ENCODE measurements around the gene PGAP6.
"Not testable (repeated sequence)": the region's sequence is repeated elsewhere in the genome, so short reads cannot be mapped to it uniquely, and the experiment has no call there.

Gene PGAP6

DNA sequence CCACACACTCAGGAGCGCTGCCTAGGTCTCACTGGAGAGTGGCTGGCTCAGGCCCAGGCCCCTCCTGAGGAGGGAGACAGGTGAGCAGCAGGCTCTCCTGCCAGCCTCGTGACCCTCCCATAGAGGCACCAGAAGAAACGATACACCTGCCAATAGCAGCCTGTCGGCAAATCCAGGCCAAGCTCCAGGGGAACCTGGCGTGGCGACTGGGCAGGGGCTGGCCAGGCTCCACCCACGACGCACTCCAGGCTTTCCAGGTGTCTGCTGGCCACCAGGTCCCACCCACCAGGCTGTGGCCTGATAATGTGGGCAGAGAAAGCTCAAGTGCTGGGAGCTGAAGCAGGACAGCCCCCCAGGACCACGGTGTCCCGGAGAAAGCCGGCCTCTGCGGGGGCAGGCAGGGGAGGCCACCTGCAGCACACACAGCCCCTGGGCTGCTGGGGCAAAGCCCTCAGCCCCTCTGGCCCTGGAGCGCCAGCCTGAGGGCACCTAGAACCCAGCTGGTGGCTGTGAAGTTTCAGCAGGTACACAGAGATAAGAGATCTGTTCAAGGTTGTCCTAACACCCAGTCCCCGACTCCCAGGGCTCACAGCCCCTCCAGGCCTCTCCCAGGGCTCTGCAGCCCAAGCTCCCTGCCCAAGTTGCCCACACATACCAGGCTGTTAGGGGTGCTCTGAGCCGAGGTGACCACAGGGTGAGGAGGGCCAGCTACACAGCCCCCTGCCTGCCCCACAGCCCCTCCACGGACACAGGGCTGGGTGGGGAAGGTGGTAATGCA, 2.4 kb downstream of the PGAP6 start:
- peak; percentile 81 for DNase-seq

DNA sequence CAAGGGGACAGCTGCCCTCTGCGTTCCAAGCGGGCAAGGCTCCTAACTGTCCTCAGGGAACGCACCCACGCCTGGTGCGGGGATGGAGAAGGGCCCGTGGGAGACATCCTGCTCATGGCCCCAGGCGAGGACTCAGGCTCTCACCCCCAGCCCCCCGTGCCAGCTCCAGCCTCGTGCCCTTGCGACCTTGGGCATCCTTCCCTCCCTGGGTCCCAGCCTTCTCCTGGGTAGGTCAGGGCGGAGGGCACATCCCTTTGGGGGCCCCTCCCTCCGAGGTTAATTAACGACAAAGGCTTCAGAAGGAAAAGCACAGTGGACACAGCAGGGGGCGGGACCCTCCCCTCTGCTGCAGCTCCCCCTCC, 3.0 kb downstream of the PGAP6 start:
- no peak for DNase-seq

DNA sequence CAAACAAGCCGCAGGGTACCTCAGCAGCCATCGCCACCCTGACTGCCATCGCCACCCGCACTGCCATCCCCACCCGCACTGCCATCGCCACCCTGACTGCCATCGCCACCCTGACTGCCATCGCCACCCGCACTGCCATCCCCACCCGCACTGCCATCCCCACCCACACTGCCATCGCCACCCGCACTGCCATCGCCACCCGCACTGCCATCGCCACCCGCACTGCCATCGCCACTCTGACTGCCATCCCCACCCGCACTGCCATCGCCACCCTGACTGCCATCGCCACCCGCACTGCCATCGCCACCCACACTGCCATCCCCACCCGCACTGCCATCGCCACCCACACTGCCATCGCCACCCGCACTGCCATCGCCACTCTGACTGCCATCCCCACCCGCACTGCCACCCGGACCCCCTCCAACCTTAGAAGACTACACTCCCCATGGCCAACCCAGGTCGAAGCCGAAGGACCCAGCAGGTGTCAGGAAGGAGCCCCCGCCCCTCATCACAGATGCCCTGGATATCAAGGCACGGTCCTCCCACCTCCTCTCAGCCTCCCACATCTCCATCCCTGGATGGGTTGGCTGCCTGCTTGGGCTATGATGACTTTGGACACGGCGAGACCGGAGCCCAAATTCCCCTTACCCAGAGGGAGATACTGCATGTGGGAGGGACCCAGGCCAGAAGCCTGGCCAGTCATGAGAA, 3.5 kb downstream of the PGAP6 start:
- not testable (repeated sequence) for DNase-seq

DNA sequence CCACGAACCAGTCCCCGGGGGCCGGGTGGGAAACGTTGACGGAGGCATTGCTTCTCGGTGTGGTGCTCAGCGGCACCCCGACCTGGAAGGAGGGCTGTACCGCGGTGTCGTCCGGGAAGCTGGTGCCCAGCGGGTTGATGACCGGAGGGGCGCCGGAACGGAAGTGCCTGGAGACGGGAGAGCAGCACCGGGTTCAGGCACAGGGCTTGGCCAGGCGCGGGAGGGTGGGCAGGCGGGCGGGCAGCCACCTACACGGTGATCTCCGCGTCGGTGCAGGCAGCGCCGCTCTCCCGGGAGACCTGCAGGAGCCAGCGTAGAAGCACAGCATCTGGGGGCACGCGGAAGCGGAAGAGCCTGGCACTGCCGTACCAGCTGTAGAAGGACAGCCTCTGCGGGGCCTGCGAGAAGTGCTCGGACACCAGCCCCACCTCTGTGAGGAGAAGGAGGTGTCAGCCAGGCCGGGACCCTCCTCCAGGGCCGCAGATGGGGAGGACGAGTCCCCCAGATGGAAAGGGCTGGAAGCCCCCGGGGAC, 4.3 kb downstream of the PGAP6 start:
- DNase-seq = no peak

DNA sequence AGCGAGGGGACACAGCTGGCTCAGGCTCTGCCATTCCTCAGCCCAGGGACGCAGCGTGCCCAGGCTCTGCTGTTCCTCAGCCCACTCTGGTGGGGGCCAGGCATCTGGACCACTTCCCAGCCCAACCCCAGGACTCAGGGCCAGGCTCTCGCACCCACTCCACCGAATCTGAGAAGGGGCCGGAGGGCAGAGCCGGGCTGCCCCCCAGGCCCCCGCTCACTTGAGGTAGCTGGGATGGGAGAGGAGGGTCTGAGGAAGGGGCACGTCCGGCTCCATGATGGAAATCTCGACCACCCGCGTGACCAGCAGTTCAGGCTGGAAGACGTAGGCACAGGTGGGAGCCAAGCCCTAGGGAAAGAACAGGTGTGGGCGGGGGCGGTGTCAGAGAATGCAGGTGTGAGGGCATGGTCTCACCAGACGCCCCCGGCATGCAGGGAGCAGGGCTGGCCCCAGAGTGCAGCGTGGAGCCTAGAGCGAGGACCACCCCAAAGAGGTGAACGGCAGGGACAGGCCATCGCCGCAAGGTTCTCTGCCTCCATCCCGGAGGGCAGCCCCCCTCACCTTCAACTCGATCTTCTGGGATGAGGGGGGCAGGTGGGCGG, 4.9 kb downstream of the PGAP6 start:
- DNase-seq = no peak

DNA sequence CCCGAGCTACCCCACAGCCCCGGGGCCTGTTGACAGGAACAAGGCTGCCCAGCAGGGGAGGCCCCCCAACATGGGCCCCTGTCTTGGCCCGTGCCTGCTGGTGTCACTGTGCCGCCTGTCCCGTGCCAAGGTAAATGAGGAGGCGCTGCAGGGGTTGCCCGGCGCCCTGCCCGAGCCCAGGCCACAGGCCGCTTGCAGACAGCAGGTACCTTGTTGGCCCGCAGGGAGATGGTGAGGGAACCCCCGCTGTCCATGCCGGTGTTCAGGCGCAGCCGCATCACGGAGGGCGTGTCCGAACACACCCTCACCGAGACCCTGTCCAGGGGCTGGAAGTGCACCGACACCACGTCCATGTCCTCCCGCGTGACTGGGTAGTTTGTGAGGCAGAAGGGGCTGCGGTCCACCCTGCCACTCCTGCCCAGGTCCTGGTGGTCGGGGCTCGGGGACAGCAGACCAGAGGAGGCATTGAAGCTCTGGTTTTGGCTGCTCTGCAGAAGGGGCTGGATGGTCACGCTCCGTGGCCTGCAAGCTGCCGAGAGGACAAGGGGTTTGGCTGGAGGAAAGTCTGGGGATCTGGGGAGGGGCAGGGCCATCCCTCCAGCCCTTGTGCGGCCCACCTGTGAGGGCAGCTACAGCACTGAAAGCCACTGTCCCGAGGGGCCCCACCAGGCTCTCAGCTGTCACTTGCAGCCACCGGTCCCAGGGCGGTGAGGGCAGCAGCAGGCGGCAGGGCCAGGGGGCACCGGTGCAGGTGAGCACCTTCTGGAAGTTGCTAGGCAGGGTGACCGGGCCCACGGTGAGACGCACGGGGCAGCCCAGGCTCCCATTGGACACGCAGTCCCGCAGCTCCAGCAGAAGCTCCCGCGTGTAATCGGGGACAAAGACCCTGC, 5.6 kb downstream of the PGAP6 start:
- no peak for DNase-seq

DNA sequence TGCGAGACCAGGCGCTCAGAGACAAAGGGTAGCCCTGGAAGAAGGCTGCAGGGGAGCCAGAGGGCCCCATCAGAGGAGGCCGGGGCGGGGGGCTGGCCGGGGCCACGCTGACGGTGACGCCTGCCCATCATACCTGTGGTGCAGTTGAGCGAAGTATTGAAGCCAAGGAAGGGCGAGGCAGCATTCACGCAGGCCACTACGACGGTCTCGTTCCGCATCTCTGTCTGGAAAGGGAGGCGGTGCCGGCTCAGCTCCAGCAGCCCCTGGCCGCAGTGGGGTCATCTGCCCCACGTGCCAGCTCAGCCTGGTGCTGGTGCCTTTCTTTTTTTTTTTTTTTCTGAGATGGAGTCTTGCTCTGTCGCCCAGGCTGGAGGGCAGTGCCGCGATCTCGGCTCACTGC, 6.6 kb downstream of the PGAP6 start:
- no peak for DNase-seq

DNA sequence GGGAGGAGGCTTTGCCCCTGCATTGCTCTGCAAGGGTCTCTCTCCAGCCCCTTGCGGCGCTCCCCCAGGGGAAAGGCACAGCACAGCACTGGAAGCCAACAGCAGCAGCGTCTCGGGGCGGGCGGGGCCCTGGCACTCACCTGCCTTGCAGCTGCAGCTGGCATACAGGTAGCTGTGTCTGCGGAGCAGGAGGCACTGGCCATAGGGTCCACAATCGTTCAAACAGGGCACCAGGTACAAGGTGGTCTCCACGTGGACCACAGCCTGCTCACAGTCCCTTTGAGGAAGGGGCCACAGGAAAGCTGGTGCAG, 7.2 kb downstream of the PGAP6 start:
- no peak for DNase-seq

DNA sequence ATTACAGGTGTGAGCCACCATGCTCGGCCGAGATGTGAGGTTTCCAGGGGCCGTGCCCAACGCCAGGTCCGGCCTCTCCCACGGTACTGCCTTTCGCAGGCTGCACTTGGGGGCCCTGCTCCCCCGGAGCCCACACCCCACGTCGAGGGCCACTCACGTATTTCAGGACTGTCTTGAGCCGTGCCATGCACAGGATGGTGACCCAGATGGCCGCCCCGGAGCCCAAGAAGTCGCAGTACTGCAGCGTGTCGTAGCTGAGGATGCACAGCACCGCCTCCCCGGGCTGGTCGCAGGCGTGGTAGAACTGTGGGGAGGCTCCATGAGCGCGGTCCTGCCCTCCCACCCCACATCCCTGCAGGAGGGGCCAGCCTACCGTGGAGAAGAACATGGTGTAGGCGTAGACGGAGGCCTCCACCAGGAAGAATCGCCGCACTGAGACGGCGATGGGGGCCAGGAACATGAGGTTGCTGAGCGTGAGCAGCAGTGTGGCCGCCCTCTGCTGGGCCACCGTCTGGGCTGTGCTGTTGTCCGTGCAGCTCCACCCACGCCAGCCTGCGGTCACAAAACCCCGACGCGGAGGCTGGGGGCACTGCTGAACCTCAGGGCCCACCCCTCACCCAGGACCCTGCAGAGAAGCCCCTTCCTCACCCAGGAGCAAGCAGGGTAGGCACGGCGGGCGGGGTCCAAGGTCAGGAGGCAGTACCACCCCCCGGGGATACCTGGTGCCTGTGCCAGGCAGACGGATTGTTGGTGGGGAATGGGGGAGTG, 7.7 kb downstream of the PGAP6 start:
- no peak for DNase-seq

DNA sequence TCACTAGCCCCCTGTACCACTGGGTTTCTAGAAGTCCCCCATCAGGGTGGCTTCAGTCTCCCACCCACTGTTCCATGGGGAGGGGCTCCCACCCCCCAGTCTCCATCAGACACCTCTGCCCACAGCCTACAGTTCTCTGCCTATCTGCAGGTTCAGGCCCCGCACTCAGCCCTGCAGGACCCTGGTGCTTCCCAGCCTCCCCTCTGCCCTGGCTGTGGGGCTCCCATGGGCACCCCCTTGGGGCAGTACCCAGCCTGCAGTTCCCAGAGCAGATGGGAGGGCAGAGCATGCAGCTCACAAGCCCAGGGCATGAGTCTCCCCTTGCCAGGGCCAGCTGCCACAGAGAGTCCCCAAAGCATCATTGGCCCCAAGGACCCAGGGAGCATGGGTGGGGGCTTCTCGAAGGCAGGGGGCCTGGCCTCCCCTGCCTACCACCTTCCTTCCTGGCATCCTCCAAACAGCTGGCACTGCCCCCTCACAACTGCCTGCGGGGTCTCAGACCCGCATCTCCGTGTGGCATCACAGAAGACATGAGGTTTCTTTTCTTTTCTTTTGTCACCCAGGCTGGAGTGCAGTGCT, 8.7 kb downstream of the PGAP6 start:
- no peak for DNase-seq

DNA sequence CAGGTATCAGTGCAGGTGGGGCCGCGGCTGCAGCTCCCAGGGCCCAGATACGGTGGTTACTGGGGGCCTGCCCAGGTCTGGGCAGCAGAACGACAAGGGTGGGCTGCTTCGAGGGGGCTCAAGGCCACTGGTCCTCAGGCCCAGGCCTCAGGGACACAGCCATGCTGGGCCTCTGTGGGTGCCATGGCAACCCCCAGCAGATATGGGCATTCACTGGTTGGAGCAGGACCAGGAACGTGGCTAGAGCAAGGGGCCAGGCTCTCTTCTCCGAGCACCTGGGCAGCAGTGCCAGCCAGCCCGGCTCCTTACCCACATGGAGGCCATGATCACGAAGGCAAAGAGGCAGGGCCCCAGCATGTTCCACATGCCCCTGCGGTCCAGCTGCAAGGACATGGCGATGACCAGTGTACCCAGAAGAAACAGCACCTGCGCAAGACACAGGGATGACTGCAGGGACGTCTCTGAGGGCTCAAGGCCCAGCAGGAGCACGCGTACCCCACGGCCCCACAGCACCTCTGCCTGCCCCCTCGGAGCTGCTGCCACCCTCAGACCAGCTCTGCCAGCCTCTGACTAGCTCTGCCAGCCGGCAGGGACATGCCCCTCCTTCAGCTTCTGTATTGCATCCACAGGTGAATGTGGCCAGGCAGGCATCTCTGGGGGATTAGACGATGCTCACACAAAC, 9.3 kb downstream of the PGAP6 start:
- no peak for DNase-seq

DNA sequence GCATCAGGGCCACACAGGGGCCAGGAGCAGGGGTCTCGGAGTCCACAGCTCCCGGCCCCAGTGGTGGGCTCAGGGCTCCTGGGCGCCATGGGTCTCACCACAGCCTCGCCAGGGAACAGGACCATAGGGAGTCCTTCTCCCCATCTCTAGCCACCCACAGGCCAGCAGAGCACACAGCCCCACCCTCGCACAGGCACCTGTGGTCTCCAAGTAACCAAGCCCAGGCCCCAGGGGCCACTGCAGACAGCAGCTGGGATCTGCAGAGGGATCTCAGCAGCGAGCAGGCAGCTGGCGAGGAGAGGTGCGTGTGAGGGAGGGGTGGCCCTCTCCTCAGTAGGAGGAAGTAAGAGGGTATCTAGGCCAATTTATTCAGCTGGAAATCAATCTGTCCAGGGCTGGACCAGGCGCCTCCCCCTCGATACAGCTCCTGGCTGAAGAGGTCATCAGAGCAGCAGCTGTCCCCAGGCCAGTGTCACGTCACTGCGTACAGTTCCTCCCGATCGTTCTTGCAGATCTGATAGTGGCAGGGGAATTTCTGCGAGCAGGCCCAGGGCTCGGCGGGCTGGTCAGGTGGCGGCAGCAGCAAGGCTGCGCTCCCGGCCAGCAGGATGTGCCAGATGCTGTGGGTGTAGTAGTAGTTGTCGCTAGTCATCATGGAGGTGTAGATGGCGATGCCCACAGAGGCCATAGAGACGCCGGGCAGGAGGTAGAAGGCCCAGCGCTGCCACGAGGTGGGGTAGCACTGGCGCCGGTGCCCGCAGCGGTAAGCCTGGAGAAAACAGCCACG, 10.1 kb downstream of the PGAP6 start:
- DNase-seq = no peak

DNA sequence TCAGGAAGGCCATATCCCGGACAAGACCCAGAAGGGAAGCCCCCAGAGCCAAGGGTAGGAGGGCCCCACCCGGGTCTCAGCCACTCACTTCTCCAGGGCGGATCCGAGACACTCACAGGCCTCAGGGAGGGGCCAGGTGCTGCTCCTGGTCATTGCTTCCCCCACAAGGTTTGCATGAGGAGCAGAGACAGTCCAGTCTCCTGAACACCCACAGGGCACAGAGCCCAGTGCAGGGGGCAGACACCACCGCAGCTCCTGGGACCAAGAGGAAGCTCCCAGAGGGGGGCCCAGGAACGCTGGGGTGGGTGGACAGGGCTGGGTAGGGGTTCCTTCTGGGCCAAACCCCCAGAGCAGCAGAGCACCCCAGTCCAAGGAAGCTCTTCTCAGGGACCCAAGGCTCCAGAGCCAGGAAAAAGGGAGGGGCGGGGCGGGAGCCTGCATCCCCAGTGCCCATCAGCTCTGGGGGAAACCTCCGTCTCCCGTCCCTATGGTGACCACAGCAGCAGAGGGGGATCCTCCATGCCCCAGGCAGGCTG, 10.7 kb downstream of the PGAP6 start:
- no peak for DNase-seq

DNA sequence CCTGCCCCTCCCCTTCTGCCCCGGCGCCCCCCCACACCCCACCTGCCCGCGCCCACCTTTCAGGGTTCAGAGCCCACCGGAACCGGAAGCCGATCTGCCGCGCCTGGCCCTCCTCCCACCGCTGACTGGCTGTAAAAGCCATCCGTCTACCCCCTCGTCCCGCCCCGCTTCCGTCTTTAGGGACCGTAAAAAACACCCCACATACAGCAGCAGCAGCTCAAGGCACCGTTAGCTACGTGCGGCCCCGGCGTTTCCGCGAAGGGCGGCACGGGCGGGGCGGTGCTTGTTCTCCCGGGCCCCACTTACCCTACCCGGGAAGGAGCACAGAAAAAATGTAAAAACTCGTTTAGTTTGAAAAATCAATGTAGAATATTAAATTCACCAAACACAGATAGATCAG, 11.3 kb downstream of the PGAP6 start, which contains the start of gene MRPL28:
TSS of gene MRPL28 (minus strand) at position 96 of the 400 bp plus-strand sequence. CDS start 320 bp downstream, outside the sequence.
- DNase-seq = peak; percentile 74

DNA sequence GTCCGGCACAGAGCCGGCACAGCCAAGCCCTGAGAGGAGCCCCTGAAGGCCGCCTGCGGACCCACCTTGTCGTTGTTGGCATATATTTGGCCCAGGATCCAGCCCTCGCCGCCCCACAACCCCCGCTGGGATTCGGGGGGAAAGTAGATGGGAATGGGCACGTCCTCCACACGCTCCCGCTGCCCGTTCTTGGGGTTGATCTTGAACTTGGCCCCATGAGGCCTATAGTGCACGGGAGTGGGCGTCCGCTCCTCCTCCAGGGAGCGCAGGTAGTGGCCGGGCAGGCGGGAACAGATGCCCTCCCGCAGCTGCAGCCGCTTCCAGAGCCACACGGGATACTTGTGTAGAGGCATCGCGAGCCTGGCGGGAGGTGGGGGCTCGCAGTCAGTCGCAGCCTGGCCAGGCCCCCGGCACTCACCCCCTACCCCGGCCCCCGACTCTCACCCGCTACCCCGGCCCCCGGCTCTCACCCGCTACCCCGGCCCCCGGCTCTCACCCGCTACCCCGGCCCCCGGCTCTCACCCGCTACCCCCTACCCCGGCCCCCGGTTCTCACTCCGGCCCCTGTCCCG, 11.8 kb downstream of the PGAP6 start:
- DNase-seq = no peak

DNA sequence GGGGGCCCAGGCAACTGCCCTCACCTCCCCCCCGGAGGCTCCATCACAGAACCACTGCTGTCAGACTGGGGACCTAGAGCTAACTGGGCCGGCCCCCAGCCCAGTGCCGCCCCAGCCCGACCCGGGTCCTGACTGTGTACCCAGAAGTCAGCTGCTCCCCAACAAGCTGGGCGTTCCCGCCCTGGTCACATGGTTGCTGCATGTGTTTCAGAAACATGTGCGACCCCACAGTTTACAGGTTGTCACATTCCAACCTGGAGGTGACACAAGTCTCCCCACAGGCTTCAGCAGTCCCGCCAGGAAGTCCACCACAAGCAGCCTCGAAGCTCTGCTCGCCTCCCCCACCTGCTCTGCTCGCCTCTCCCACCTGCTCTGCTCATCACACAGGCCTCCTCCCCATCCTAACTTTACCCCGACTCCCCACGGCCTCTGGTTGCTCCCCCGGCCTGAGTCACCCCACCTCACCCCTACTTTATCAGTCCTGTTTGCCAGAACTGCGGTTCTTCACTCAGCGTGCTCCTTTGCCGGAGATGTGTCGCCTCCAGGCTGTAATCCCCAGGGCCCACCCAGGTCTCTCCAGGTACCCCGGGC, 12.4 kb downstream of the PGAP6 start:
- no peak for DNase-seq

DNA sequence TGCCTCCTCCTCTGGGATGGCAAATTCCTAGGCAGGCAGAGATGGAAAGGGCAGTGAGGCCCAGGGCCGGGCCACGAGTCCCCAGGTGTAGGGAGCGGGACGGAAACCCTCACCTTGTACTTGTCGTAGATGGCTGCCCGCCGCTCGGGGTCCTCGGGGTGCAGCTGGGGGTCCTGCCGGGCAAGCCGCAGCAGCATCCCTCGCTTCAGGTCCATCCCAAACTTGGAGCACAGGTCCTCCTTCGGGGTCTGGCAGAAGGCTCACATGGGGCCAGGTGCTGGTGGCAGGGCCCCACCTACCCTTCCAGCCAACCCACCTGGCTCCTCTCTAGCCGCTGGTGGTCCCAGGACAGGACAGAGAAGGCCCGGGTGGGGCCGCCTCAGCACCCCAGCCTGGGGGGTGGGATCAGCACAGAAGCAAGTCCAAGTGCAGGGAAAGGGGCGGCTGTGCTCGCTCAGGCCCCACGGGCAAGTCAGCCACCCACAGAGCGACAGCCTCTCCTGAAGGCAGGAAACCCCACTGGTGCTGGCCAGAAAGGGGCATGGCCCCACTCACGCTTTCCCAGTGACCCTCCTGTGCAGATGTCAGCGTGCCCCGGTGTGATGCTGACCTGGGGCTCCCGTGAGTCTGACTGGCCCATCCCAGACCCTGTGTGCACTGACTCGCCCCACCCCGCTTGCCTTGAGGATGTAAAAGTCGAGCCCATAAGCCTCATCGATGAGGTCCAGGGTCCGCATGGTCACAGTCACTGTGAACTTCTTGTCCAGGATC, 13.2 kb downstream of the PGAP6 start:
- no peak for DNase-seq

DNA sequence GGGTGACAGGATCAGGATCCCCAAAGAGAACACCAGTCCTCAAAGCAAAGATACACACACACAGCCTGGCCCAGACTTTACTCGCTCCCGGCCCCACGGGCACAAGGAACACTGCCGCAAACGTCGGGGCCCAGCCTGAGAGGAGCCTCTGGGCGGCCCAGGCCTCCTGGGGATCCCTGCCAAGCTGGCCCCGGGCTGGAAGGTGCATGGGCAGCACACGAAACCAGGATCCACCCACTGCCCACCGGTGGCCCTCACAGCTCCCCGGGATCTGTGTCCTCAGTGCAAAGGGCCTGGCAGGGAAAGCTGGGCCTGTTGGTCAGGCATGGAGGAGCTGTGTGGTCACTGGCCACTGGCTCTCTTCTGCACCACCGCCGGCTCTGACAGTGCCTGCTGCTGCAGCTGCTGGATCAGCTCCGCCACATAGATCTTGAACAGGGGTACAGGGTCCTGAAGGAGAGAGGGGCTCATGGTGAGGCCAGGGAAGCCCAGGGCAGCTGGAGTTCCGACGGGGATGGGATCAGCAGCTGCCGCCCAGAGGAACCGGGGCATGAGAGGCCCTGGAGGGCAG, 14.4 kb downstream of the PGAP6 start:
- no peak for DNase-seq
